ENCODE data around the gene ENTPD3.
"Not testable (repeated sequence)": the region's sequence is repeated elsewhere in the genome, so short reads cannot be mapped to it uniquely, and the experiment has no call there.

The ENTPD3 gene

DNA sequence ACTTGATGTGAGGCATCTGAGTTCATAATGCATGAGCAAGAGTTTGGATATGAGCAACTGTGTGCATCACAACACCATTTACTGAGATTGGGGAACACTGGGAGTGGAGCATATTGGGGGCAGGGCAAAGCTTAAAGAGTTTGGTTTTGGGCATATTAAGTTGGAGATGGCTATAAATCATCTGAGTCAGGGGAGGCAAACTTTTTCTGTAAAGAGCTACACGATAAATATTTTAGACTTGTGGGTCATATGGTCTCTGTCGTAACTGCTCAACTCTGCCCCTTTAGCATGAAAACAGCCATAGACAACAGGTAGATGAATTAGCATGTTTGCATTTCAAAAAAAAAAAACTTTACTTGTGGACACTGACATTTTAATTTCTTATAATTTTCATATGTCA lies 20.0 kb downstream of the ENTPD3 start:
- DNase-seq, result no peak

DNA sequence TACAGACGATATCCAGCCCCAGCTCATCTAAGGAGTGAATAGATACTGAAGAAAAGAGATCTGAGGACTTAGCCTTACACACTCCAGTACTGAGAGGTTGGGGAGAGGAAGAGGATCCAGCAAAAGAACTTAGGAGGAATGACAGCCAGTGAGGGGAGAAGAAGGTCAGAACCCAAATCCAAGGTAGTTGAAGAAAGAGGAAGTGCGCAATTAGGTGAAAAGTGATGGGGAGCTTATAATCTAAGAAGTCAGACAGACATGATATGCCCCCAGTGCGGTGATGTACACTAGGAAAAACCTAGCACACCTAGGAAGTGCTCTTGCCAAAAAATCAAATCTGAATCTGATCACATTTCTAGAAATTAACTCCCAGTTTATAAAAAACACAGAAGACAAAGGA lies 20.6 kb downstream of the ENTPD3 start:
- no peak for DNase-seq

DNA sequence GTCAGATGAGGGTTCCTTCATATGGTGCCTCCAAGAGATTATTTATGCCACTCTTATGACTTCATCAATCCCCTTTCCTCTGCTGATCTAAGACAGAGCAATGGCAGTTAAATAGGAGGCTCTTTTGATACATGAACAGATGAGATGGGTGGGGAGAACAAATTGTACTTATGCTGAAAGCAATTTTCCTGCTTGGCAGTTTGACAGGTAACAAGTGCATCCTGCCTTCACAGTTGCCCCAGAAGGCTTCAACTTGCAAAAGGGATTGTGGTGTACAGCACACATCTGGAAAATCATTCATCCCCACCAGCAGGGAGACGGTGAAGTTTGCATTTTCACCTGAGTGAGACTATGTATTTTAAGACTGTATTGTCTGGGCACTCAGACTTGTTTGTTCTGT lies 27.3 kb downstream of the ENTPD3 start:
- DNase-seq, result no peak

DNA sequence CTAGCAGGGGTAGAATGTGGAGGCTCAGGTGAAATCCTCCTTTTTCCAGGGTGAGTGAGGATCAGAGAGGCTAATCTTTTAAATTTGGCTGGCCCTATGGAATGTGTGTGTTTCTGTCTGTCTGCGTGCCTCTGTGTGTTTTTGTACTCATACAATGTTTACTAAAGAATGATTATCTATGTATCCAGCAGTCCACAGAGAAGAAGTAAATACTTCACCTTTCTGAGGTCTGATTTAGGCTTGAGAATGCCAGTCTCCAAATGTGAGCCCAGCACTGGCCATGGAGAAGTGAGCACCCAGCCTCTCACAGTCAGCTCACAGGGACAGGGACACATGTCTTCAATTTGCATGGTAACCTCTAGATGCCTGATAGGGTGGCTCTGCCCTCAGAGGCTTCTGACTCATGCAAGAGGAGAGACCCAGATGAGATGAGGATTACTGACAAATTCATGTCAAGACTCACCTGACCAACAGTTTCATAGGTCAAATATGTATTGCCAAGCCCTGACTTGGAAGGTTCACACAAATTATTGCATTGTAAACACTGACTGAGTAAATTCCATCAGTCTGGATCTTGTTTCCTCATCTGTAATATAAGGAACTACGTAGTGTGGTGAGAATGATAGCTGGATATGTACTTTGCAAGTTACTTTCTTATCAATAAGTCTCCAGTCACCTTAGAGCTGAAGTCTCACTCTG lies 31.0 kb downstream of the ENTPD3 start:
- no peak for DNase-seq

DNA sequence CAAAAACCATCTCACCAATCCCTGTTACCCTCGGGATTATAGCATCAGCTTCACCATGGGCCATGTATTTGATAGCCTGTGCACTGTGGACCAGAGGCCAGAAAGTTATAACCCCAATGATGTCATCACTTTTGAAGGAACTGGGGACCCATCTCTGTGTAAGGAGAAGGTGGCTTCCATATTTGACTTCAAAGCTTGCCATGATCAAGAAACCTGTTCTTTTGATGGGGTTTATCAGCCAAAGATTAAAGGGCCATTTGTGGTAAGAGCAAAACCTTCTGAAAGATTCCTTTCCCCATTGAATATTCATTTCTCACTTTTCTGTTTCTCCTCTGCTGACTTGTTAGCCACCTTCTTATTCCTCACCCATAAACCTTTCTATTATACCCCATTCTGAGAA lies 35.9 kb downstream of the ENTPD3 start:
- DNase-seq, result no peak

DNA sequence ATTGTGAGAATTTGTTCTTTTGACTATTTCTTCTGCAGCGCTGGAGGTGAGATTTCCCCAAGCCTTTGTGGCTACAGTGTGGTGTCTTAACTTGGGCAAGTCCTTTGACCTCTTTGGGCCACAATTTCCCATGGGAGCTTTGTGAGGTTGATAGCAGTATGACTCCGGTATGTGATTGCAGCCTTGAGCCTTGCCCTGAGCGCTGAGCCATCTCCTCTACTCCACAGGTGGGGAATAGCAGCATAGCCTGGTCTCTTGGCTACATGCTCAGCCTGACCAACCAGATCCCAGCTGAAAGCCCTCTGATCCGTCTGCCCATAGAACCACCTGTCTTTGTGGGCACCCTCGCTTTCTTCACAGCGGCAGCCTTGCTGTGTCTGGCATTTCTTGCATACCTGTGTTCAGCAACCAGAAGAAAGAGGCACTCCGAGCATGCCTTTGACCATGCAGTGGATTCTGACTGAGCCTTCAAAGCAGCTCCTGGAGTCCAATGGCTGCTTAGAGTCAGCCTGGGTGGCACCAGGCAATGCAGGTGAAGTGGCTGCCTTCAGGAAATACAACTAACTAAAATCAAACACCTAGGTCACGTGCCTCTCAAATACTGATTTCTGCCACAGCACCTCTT lies 40.2 kb downstream of the ENTPD3 start:
- DNase-seq, result no peak

DNA sequence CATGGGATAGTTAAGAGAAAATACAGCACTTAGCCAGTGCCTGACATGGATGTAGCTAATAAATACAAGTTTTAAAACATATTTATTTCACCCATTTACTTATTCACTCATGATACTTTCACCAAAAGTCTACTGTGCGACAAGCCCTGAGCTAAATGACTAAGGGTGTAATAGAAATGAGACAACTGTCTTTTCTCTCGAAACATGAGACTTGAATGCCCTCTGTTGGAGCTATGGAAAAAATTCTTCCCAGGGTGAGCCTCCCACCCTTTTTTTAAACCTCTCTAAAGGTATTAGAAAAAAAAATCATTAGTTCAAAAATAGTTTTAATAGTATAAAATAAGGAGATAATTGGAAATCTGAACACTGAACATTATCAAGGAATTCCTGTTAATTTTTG lies 45.8 kb downstream of the ENTPD3 start:
- no peak for DNase-seq

DNA sequence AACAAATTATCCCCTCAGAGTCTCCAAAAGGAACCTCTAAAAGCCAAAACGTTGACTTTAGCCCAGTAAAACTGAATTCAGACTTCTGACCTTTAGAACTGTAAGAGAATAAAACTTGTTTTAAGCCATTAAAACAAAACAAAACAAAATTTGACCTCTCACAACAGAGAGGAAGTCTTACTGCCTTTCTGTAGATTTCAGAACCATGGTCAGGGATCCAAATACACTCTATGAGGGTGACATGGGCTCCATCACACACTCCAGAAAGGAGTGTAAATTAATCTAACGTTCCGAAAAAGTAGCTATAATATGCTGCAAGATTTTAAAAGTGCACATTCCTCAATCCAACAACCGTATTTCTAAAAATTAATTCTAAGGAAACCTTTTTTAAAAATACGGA lies 50.9 kb downstream of the ENTPD3 start:
- DNase-seq, result no peak

DNA sequence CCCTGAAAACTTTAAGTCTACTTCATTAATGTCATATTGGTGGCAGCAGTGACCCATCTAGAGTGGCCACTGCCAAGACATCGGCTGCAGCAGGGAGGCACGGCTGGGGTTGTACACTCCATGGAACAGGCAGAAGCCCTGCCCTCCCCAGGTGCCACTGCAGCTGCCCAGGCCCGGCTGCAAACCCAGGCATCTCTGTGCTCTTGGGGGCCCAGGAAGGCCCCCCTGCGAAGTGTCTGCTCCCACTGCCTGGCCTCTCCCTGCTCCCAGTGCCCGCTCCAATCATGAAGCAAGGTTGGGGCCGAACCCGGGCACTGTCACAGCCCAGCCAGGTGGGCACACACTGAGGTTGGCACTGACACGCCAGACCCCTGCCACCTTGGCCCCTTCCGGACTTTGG lies 58.1 kb downstream of the ENTPD3 start:
- no peak for DNase-seq

DNA sequence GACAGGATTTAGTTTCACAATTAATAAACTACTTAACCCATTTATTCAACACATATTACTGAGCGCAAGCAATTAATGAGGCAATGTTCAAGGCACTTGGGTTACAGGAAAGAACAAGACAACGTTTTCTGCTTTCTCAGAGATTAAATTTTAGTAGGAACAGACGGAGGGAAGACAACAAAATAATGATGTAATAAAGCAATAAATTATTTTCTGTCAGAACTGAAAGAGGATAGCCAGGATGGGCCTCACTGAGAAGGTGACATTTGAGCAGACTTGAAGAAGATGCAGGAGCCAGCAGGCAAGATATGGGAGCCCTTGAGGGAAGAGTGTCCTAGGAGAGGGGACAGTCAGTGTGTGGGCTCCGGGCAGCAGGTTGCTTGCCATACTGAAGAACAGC lies 58.9 kb downstream of the ENTPD3 start:
- no peak for DNase-seq

DNA sequence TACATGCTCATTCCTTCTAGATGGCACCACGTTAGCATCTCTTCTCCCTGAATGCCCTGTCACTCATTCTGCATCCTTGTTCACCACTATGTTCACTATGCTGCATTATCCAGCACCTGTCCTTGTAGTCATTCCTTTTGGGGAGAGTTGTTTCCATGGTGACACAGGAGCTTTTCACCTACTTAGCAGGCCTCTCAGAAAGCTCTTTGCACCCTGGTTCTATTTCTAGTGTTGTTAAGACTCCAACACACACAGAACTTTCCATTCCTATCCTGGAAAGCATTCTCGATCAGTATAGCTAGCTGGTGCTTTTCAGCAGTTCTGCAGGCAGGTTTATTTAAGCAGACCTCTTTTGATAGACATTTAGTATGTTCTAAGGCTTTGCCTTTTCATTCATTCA lies 63.5 kb downstream of the ENTPD3 start:
- no peak for DNase-seq

DNA sequence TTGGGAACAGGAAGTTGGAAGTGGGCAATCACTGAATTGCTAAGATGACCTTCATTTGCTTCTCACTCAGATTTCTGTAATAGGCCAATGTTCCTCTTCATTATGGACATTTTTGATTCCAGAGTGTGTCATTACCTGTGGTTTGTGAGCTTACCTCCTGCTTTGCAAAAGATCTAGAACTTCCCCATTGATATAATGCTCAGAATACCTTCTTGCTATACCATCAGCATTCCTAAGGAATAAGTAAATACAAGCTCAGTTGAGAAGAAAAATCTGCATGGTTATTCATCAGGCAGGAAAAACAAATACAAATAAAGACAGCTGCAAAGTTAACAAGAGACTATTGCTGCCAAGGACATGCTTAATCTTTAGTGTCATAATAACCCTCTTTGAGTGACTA lies 64.6 kb downstream of the ENTPD3 start:
- DNase-seq, result no peak

DNA sequence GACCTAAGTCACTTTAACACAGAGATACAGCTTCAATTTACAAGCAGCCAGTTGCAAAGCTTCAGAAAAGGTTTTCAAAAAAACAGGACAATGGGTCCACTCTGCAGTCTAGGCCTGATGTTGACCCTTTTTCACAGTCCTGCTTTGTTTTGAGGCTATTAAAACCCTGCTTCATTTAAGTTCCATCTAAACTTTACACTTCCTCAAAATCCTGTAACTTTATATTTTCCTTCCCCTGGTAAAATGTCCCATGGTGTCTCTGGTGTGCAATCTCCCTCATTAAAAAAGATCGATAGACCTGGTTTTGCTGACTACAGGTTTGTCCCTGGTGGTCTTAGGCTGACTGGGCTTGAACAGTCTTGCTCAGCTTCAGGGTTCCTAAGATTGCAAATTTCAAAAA lies 65.1 kb downstream of the ENTPD3 start:
- no peak for DNase-seq

DNA sequence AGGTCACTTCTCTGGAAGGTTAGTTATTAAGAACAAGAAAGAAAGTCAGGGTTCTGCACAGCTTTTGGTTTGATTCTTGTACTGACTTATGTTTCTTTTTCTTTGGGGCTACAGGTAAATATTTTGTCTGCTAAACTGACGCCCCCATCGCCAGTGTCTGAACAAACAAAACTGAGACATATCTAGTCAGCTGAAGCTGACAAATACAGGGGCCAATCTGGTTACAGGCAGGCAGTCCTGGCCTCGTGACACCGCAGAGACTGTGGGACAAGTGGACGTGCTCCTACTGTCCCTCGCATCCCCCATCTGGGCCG lies 65.5 kb downstream of the ENTPD3 start:
- DNase-seq, result no peak

DNA sequence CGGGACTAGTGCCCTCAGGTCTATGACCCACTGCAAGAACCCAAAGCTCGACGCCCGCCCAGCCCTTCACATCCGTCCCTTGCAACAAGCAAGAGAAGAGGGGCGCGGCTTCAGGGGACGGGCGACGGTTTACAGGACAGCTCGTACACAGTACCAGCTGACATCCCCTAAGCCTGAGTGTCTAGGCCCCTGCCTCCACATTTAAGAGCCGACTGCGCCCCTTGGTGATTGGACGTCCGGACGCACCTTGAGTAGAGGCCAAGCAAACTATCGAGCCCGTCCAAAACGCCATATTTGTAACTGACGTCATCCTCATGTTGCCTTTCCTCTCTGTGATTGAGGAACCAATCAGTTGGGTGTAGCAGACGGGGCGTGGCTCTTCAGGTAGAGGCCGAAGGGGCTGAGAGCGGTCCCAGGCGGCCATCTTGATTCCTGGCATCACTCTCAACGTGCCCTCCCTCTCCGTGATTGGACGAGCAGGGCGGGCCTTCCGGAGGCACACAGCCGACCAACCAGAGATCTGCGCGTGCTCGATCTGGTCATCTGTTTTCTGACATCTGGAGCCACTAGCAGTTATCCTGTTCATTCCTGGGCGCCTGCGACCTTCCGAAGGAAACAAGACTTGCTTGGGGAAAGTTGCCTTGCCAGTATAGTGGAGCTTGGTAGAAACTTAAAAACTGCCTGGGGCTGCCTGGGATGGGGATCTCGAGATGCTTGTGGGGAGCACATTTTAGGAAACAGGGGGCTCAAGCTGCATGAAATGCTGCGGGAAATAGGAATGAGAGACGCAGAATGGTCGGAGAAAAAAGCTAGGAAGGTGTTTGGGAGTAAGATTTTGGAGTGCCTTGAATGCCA lies 66.1 kb downstream of the ENTPD3 start:
- peak; percentile 99 for DNase-seq

DNA sequence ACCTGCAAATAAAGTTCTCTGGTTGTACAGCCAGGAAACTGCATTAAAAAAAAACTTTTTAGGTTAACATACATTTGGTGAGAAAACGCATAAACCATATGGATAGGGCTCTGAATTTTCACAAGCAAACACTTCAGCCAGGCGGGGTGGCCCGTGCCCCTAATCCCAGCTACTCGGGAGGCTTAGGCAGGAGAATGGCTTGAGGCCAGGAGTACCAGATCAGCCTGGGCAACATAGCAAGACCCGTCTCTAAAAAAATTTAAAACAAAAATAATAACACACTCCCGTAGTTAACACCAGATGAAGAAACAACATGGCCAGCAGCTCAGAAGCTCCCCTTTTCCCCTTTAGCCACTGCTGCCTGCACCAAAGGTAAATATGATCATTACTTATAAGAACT lies 66.9 kb downstream of the ENTPD3 start:
- no peak for DNase-seq

DNA sequence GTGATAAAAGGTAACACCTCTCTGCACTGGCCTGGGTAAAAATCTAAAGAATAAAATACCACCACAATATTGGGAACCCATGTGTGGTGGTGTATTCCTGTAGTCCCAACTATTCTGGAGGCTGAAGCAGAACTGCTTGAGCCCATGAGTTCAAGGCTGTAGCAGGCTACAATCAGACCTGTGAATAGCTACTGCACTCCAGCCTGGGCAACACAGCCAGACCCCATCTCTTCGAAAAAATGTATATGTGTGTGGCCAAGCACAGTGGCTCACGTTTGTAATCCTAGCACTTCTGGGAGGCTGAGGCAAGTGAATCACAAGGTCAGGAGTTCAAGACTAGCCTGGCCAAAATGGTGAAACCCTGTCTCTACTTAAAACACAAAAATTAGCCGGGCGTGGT lies 68.3 kb downstream of the ENTPD3 start:
- DNase-seq, result no peak

DNA sequence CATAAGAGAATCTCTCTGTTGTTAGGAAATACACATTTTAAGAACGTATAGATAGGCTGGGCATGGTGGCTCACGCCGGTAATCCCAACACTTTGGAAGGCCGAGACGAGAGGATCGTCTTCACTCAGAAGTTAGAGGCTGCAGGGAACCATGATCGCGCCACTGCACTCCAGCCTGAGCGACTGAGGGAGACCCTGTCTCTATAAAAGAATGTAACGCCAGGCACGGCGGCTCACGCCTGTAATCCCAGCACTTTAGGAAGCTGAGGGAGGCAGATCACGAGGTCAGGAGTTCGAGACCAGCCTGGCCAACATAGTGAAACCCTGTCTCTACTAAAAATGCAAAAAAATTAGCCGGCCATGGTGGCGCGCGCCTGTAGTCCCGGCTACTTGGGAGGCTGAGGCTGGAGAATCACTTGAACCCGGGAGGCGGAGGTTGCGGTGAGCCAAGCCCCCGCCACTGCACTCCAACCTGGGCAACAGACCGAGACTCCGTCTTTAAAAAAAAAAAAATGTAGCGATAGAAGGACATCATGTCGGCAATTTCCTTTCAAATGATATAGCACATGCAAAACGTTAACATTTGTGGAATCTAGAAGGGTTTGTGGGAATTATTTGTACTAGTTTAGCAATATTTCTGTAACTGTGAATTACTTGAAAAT lies 69.4 kb downstream of the ENTPD3 start:
- no peak for DNase-seq

DNA sequence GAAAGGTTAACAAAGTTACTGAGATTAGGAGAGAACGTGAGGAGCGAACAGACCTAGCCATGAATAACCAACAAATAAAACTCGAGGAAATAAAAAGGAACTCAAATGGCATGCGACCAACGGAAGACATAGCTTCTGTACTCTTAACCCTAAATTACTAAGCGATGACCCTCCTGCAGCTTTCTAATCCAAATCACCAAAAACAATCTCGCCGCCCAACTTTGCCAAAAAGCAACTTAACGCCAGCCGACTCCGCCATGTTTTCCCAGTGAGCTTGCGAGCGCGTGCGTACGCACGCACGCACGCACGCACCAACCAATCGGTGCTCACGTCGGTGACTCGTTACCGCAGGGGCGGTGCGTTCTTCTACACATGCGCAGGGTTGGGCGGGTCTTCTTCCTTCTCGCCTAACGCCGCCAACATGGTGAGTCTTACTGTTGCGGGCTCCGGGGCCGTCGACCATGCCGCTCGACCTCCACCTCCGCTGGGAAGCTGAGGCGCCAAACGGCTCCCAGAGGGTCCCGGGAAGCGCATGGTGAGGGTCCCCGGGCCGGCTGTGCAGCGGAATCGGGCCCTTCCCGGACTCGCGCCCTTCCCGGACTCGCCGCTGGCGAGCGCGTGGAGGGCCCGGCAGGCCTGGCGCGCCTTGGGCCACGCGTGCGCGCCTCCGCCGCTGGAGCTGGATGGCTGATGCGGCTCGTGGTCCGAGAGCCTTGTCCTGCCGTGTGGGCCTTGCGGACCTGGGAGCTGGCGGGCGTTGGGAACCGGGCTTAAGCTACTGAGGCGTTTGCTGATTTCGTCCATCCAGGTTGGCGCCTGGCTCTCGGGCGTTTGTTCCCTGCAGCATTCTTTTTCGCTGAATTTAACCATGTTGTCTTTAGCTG lies 70.2 kb downstream of the ENTPD3 start, which contains the start of gene RPL14:
Gene RPL14, plus strand, starts transcription at position 400 of the 884 bp plus-strand sequence. Its CDS starts 133 bp downstream, at position 533.
- peak; percentile 98 for DNase-seq

DNA sequence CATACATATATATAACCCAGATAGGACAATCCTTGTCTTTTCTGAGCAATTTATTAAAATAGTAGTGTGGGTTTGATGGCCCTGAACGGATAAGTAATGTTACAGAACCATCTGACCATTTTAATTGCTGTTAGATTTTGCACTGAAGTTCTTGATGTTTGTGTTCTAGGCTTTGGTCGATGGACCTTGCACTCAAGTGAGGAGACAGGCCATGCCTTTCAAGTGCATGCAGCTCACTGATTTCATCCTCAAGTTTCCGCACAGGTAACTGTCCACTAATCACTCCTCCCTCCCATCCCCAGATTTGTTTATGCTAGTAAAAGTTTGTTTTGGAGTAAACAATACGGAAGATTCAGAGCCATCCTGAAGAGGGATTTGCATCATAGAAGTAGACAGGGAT lies 71.5 kb downstream of the ENTPD3 start:
- no peak for DNase-seq

DNA sequence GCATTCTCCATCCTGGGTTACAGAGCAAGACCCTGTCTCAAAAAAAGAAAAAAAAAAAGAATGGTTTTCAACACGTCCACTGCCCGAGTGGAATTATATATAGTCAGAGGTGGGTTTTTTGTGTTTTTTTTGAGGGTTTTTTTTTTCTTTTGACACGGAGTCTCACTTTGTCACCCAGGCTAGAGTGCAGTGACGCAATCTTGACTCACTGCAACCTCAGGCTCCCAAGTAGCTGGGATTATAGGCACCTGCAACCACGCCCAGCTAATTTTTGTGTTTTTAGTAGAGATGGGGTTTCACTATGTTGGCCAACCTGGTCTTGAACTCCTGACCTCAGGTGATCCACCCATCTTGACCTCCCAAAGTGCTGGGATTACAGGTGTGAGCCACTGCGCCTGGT lies 73.5 kb downstream of the ENTPD3 start:
- not testable (repeated sequence) for DNase-seq

DNA sequence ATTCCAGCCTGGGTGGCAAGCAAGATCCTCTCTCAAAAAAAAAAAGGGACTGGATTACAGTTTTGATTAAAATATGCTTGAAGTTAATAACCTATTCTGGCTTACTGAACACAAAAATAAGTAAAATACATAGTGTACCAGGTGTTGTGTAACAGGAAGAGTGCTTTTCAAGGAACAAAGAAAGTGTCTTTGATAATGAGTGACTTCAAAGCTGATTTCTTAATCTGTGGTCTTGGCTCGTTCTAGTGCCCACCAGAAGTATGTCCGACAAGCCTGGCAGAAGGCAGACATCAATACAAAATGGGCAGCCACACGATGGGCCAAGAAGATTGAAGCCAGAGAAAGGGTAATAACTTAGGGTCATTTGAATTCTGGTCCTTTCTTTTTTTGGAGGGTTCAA lies 74.2 kb downstream of the ENTPD3 start:
- no peak for DNase-seq

DNA sequence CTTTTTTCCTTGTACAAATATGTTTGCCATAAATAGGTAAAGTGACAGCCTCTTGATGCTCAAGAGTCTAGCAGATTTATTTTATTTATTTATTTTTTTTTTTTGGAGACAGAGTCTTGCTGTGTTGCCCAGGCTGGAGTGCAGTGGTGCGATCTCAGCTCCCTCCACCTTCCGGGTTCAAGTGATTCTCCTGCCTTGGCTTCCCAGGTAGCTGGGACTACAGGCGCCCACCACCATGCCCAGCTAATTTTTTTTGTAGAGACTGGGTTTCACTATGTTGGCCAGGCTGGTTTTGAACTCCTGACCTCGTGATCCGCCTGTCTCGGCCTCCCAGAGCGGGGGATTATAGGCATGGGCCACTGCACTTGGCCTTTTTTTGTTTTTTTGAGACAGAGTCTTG lies 75.9 kb downstream of the ENTPD3 start:
- not testable (repeated sequence) for DNase-seq

Measured in RPMI8226 (cell line).